ENCODE measurements around the gene C1QTNF2. TPM values are rescaled to one million over a fixed set of nuclear protein-coding genes. Genes with fewer than 3 reads are reported as not detected.
"Not testable (repeated sequence)": the region's sequence is repeated elsewhere in the genome, so short reads cannot be mapped to it uniquely, and the experiment has no call there.

Gene C1QTNF2
- total RNA-seq, 4 donors from 2014 or later: 1.1 TPM; not detected in 2

DNA sequence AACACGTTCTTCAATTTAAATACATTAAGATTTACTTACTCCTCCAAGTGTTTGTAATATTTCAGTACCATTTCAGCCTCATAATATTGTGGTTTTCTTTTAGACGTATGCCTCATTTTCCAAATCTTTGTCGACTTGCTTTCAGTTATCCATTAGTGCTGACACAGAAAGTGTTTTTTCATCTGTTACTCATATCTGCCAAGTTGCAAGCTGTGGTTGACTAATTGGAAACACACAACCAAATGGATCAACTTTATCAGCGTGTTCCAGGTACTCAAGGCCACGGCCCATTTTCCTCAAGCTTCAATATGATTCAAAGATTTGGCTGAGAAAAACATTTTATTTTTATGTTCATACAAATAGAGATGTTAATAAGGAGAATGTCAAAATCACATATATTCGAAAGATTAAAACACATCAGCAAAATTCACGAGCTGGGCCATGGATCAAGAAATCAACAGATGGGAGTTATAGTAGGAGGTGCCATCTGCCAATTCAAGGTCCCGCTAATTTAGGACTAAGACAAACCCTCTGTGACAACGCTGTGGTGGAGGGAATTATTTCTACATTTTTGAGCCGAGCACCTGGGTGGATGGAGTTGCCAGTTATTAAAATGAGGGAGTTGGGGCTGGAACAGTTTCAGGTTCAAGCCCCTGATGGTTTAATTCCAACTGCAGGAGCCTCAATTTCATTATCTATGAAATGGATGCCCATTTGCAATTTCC, 30.9 kb downstream of the C1QTNF2 start:
- no peak for DNase-seq
- 79 to 83% methylated on average over 10 of the region's 10 CpGs for WGBS, 2 donors
- intact Hi-C loops (cut with DNase I): no loop called here
- Histone ChIP-seq H3K9me3 (no peaks in the 10 kb centered on the region), H3K27ac (no peak overlapping the region), H3K27me3 (no peaks in the 10 kb centered on the region), H3K4me3 (replicated peaks in 1 of 3) (no peak overlapping the region), H3K4me1 (peaks cover 0 to 4% of the 10 kb centered on the region in 2 donors), H3K36me3 (no peaks in the 10 kb centered on the region)
- TF ChIP-seq POLR2A (IDR thresholded peaks at IDR 0.05): no peak
- TF ChIP-seq, protein P1, sequence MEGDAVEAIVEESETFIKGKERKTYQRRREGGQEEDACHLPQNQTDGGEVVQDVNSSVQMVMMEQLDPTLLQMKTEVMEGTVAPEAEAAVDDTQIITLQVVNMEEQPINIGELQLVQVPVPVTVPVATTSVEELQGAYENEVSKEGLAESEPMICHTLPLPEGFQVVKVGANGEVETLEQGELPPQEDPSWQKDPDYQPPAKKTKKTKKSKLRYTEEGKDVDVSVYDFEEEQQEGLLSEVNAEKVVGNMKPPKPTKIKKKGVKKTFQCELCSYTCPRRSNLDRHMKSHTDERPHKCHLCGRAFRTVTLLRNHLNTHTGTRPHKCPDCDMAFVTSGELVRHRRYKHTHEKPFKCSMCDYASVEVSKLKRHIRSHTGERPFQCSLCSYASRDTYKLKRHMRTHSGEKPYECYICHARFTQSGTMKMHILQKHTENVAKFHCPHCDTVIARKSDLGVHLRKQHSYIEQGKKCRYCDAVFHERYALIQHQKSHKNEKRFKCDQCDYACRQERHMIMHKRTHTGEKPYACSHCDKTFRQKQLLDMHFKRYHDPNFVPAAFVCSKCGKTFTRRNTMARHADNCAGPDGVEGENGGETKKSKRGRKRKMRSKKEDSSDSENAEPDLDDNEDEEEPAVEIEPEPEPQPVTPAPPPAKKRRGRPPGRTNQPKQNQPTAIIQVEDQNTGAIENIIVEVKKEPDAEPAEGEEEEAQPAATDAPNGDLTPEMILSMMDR (IDR thresholded peaks at IDR 0.05): no peak

DNA sequence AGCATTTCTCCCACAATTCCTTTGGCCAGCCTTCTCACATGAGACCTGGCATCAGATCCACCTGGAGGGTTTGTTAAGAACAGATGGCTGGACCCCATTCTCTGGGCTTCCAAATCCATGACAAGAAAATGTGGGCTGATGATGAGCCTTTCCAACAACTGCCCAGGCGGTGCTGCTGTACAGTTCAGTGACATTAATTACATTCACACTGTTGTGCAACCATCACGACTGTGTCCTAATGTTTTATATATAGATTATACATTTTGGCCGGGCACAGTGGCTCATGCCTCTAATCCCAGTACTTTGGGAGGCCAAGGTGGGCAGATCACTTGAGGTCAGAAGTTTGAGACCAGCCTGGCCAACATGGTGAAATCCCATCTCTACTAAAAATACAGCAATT, 35.7 kb downstream of the C1QTNF2 start:
- H3K36me3 ChIP-seq; H3K4me1 ChIP-seq; intact Hi-C loops (cut with DNase I); H3K27ac ChIP-seq; DNase-seq; H3K9me3 ChIP-seq; H3K27me3 ChIP-seq; H3K4me3 ChIP-seq (replicated peaks in 1 of 3): not testable (repeated sequence)
- 93 to 100% methylated on average over 1 to 3 of the region's 3 CpGs for WGBS, 2 donors

DNA sequence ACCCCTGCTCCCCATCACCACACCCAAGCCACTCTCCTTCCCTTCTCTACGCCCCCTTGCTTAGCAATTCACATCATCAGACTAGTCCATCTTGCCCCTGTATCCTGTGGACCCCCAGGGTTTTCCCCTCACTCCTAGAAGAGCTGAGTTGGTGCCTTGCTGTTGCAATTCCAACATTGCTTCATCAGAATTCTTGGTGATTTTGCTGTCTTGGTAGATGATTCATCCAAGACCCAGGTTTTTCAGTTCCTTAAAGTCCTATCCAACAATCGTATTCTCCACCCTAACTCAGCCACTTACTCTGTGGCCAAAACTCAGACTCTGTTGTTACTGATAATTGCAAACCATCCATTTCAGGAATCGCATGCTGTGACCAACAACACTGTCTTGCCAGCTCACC, 36.7 kb downstream of the C1QTNF2 start:
- TF ChIP-seq, protein P1 (IDR thresholded peaks at IDR 0.05): no peak
- no peak for TF ChIP-seq POLR2A (IDR thresholded peaks at IDR 0.05)
- Histone ChIP-seq H3K4me1 (no peaks in the 10 kb centered on the region), H3K9me3 (no peaks in the 10 kb centered on the region), H3K27me3 (no peaks in the 10 kb centered on the region), H3K4me3 (replicated peaks in 1 of 3) (no peak overlapping the region), H3K27ac (no peak overlapping the region), H3K36me3 (no peaks in the 10 kb centered on the region)
- WGBS, 2 donors: 87 to 90% methylated on average over 3 of the region's 3 CpGs
- intact Hi-C loops (cut with DNase I): no loop called here
- no peak for DNase-seq

- no peak for DNase-seq
- H3K36me3 ChIP-seq: no peaks in the 10 kb centered on the region
- H3K27ac ChIP-seq: no peak overlapping the region
- no peak for TF ChIP-seq POLR2A (IDR thresholded peaks at IDR 0.05)
- TF ChIP-seq, protein P1 (IDR thresholded peaks at IDR 0.05): no peak
- no peaks in the 10 kb centered on the region for H3K27me3 ChIP-seq
- H3K9me3 ChIP-seq: no peaks in the 10 kb centered on the region
- WGBS, 2 donors: 90 to 92% methylated on average over 4 of the region's 4 CpGs
- no peak overlapping the region for H3K4me3 ChIP-seq (replicated peaks in 1 of 3)
- H3K4me1 ChIP-seq: no peaks in the 10 kb centered on the region
- intact Hi-C loops (cut with DNase I): no loop called here
Observed at GRCh38 chr5:160330212-160330611, 40.2 kb downstream of the C1QTNF2 start.

GRCh38 chr5:160327818-160328217, 42.6 kb downstream of the C1QTNF2 start:
- Histone ChIP-seq H3K4me1 (no peaks in the 10 kb centered on the region), H3K9me3 (no peaks in the 10 kb centered on the region), H3K36me3 (no peaks in the 10 kb centered on the region), H3K27me3 (no peaks in the 10 kb centered on the region), H3K4me3 (replicated peaks in 1 of 3) (no peak overlapping the region), H3K27ac (no peak overlapping the region)
- intact Hi-C loops (cut with DNase I): no loop called here
- no peak for TF ChIP-seq POLR2A (IDR thresholded peaks at IDR 0.05)
- TF ChIP-seq, protein P1 (IDR thresholded peaks at IDR 0.05): no peak
- DNase-seq: no peak
- WGBS, 2 donors: 87 to 90% methylated on average over 6 of the region's 6 CpGs

All from thyroid gland (tissue), 4 donors.